Measurements from ENCODE around the gene FAM124A. TPM values are rescaled to one million over a fixed set of nuclear protein-coding genes. Genes with fewer than 3 reads are reported as not detected.

The FAM124A gene
- total RNA-seq, 2 donors from 2014 or later, result 4.2 to 13.7 TPM

DNA sequence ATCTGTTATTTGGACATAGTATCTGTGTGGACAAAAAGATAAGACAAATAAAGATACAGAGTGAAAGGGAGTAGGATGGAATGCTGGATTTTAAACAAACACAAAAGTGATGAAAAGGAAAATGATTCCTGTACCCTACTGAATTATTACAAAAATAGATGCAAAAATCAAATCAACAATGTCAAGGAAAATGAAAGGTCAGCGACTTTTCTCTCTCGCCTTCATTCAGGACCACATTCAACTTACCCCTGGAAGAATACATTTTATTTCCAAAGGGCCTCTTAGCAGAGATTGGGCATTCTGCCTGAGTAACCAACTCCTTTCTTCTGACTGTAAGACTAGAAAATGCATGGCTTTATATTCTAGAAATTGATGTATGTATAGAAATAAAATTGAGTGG lies 28.8 kb upstream of the FAM124A start:
- Histone ChIP-seq H3K27me3 (replicated peaks; ENCODE audit: insufficient read depth) (no peaks in the 10 kb centered on the region), H3K4me1 (ENCODE audit: control insufficient read depth in 1 of 2, low read depth in 2 of 2) (no peaks in the 10 kb centered on the region), H3K36me3 (no peaks in the 10 kb centered on the region), H3K27ac (no peak overlapping the region), H3K4me3 (no peak overlapping the region), H3K9me3 (no peaks in the 10 kb centered on the region)
- DNase-seq (ENCODE audit: low spot score), result no peak
- no peak for TF ChIP-seq CTCF (IDR thresholded peaks at IDR 0.05)
- ATAC-seq (ENCODE audit: insufficient number of reproducible peaks, low FRiP score, low read depth), result no peak

DNA sequence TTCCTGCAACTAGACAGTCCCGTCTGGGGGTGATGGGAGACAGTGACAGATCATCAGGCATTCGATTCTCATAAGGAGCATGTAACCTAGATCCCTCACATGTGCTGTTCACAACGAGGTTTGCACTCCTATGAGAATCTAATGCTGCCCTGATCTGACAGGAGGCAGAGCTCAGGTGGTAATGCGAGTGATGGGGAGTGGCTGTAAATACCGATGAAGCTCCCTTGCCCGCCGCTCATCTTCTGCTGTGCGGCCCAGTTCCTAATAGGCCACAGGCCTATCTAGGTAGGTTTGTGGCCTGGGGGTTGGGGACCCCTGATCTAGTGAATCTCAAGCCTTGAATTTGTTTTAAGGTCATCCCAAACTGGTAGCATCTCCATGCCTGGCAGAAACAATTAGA lies 27.3 kb upstream of the FAM124A start:
- no peaks in the 10 kb centered on the region for H3K36me3 ChIP-seq
- H3K27ac ChIP-seq, result no peak overlapping the region
- no peak overlapping the region for H3K4me3 ChIP-seq
- no peak for ATAC-seq (ENCODE audit: insufficient number of reproducible peaks, low FRiP score, low read depth)
- no peak for DNase-seq (ENCODE audit: low spot score)
- no peak for TF ChIP-seq CTCF (IDR thresholded peaks at IDR 0.05)
- H3K27me3 ChIP-seq (replicated peaks; ENCODE audit: insufficient read depth), result no peaks in the 10 kb centered on the region
- H3K4me1 ChIP-seq (ENCODE audit: control insufficient read depth in 1 of 2, low read depth in 2 of 2), result no peaks in the 10 kb centered on the region
- H3K9me3 ChIP-seq, result no peaks in the 10 kb centered on the region

DNA sequence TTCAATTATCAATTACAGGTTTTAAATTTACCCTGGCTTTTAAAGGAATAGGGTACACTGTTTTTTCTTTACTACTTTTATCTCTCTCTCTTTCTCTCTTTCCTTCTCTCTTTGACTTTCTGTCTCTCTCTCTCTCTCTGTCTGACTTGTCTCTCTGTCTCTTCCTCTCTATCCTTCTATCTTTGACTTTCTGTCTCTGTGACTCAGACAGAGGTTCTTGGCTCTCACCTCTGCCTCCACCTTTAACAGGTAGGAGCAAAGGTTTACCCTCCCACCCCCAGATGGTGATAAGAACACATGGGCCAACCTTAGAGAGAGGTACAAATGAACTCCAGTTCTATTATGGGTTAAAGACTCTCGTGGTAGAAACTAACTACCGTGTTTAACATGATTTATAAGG lies 20.3 kb upstream of the FAM124A start:
- Histone ChIP-seq H3K4me1 (ENCODE audit: control insufficient read depth in 1 of 2, low read depth in 2 of 2) (no peaks in the 10 kb centered on the region), H3K9me3 (no peaks in the 10 kb centered on the region), H3K27me3 (replicated peaks; ENCODE audit: insufficient read depth) (no peaks in the 10 kb centered on the region), H3K4me3 (no peak overlapping the region), H3K36me3 (no peaks in the 10 kb centered on the region), H3K27ac (no peak overlapping the region)
- ATAC-seq (ENCODE audit: insufficient number of reproducible peaks, low FRiP score, low read depth) (no peak), DNase-seq (ENCODE audit: low spot score) (no peak)
- no peak for TF ChIP-seq CTCF (IDR thresholded peaks at IDR 0.05)

DNA sequence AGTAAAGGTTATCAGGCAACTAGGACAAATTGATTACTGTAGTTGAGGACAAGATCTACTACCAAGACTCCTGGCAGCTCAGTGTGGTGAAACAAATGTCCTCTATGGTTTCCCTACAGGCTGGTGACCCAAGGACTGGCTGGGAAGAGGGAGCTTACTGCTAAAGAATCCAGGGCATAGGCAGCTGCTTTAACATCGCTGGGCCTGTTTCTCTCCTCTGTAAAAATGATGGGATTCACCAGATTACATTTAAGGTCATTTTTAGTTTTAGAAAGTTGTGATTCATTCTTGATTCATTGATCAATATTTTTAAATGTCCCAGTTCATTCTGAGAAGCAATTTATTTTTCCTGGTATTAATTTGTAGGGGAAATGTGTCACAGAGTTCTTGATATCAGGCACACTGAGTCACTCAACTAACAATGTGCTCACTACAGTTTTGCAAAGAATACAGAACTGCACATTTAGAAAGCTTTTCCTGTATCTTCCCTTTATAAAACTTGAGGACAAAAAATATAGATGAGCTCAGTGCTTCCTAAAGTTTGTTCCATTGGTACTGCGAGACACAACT lies 19.6 kb upstream of the FAM124A start:
- no peak for TF ChIP-seq CTCF (IDR thresholded peaks at IDR 0.05)
- no peak for ATAC-seq (ENCODE audit: insufficient number of reproducible peaks, low FRiP score, low read depth)
- Histone ChIP-seq H3K27ac (no peak overlapping the region), H3K4me3 (no peak overlapping the region), H3K27me3 (replicated peaks; ENCODE audit: insufficient read depth) (no peaks in the 10 kb centered on the region), H3K4me1 (ENCODE audit: control insufficient read depth in 1 of 2, low read depth in 2 of 2) (no peaks in the 10 kb centered on the region), H3K36me3 (no peaks in the 10 kb centered on the region), H3K9me3 (no peaks in the 10 kb centered on the region)
- DNase-seq (ENCODE audit: low spot score), result no peak

DNA sequence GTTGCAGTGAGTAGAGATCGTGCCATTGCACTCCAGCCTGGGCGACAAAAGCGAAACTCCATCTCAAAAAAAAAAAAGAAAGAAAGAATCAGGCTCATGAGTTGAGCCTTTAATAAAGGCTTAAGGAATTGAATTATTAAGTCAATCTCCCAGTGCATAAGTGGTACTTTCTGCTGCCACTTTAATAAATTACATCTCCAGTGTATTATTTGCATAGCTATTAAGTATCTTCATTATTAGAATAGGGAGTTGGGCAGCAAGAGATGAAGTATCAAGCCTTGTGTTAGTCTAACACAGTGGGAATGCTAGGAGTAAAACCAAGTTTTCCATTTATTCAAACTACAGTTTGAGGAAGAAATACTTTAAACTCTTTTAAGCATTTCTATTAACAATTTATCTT lies 15.6 kb upstream of the FAM124A start:
- no peaks in the 10 kb centered on the region for H3K4me1 ChIP-seq (ENCODE audit: control insufficient read depth in 1 of 2, low read depth in 2 of 2)
- no peak overlapping the region for H3K27ac ChIP-seq

More for the DNA sequence above, 15.6 kb upstream of the FAM124A start:
- Histone ChIP-seq H3K4me3 (no peak overlapping the region), H3K9me3 (no peaks in the 10 kb centered on the region), H3K36me3 (no peaks in the 10 kb centered on the region), H3K27me3 (replicated peaks; ENCODE audit: insufficient read depth) (no peaks in the 10 kb centered on the region)
- TF ChIP-seq CTCF (IDR thresholded peaks at IDR 0.05), result no peak
- no peak for DNase-seq (ENCODE audit: low spot score)
- no peak for ATAC-seq (ENCODE audit: insufficient number of reproducible peaks, low FRiP score, low read depth)
